LNCAP (cell line): ENCODE results near the gene LRP8.

Source experiments
- CTCF ChIP-seq: fragments of 450-650 bp; IDR thresholded peaks from 2 replicates; pipeline ENCODE4 v1.5.1; 2017; ENCODE audit warnings: mild to moderate bottlenecking

Gene LRP8

GRCh38 chr1:53242381-53242780 lies 85.5 kb downstream of the LRP8 start:
- TF ChIP-seq CTCF, result no peak

GRCh38 chr1:53241828-53242227 lies 86.0 kb downstream of the LRP8 start:
- TF ChIP-seq CTCF, result no peak

GRCh38 chr1:53238197-53239155 lies 89.4 kb downstream of the LRP8 start, which contains the start of gene MAGOH:
Gene MAGOH, minus strand, starts transcription at chr1:53238518. Its CDS starts 70 bp downstream, at chr1:53238448.
- no peak for TF ChIP-seq CTCF

GRCh38 chr1:53237638-53238037 lies 90.2 kb downstream of the LRP8 start:
- TF ChIP-seq CTCF, result no peak

- no peak for TF ChIP-seq CTCF
Measured at GRCh38 chr1:53220962-53221286, 106.9 kb downstream of the LRP8 start.

GRCh38 chr1:53220171-53220961 lies 107.5 kb downstream of the LRP8 start, which contains the start of gene CZIB:
Gene CZIB, minus strand, starts transcription at chr1:53220634. Its CDS starts 59 bp downstream, at chr1:53220575.
- no peak for TF ChIP-seq CTCF

- no peak for TF ChIP-seq CTCF
Measured at GRCh38 chr1:53219711-53220110, 108.2 kb downstream of the LRP8 start.
